ENCODE measurements around the gene SEMA3A.

DNA sequence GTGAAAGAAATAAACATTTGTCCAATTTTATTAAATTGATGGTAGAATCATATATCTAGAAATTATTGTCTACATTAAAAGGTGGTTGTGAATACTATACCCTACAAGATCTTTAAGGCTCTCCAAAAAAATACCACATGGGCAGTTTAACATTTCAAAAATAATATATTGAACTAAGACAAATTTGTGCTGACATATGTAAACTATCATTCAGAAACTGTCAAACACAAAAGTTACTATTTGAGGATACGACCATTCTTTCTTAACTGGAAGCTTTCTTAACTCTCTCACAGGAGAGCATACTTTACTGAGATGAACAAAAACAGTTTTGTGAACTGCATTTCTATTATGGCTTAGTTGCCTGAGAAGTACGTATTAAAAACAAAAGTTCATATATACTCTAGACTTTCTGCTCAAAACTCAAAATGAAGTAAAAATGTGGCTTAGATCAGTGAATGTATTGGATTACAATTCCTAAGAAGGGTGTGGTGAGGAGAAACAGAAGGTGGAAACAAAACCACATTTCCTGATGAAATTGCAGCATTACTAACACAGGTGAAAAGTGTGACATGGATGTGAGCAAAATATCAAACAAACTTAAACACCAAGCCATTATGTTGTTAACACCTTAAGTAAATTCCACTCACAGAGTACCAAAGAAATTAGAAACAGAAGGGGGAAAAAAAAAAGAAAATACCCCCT, 138.5 kb downstream of the SEMA3A start:
- no peak for TF ChIP-seq CTCF (IDR thresholded peaks at IDR 0.05; ENCODE audit: low read depth, low read length, missing input control)
- no peak for TF ChIP-seq RAD21 (IDR thresholded peaks at IDR 0.05)
- TF ChIP-seq EGR1 (IDR thresholded peaks at IDR 0.05; ENCODE audit: low read depth in 2 of 2): no peak
- no peak for TF ChIP-seq MAX (IDR thresholded peaks at IDR 0.05)
- TF ChIP-seq ATF3 (IDR thresholded peaks at IDR 0.05): no peak
- TF ChIP-seq TAF1 (conservative IDR thresholded peaks at IDR 0.05): no peak
- TF ChIP-seq FOXA2 (IDR thresholded peaks at IDR 0.05): no peak
- TF ChIP-seq JUND (IDR thresholded peaks at IDR 0.05): no peak
- no peak for TF ChIP-seq REST (IDR thresholded peaks at IDR 0.05)
- no peak for TF ChIP-seq RXRA (IDR thresholded peaks at IDR 0.05)

Measured in liver (tissue), 3 donors.